H1 (cell line): ENCODE measurements around the gene SLX1A.
"Not testable (repeated sequence)": the region's sequence is repeated elsewhere in the genome, so short reads cannot be mapped to it uniquely, and the experiment has no call there.

Experiments used
- KDM1A ChIP-seq: fragments of 200-600, 300-600 bp; sonication (generic); IDR thresholded peaks from 2 replicates; pipeline ENCODE4 v1.7.1; 2016; ENCODE audit warnings: mild to moderate bottlenecking, low read length, borderline replicate concordance
- TF ChIP-seq, protein P1 (sequence below): IDR thresholded peaks from 2 replicates; pipeline ENCODE4 v1.6.1; 2011; ENCODE audit warnings: low read depth, mild to moderate bottlenecking, low read length; ENCODE audit not compliant: insufficient read depth
- TF ChIP-seq, protein P2 (sequence below), 3 experiments: IDR thresholded peaks; 1 replicate in 2 of 3; 2 replicates in 1 of 3; pipeline versions ENCODE4 v1.5.1 to v1.6.1; 2011; ENCODE audit warnings: low read length in 3 of 3, mild to moderate bottlenecking in 3 of 3, inconsistent platforms in 2 of 3, low read depth in 1 of 3, moderate library complexity in 1 of 3; ENCODE audit not compliant: insufficient read depth in 1 of 3; ENCODE audit errors: control extremely low read depth in 1 of 3

DNA sequence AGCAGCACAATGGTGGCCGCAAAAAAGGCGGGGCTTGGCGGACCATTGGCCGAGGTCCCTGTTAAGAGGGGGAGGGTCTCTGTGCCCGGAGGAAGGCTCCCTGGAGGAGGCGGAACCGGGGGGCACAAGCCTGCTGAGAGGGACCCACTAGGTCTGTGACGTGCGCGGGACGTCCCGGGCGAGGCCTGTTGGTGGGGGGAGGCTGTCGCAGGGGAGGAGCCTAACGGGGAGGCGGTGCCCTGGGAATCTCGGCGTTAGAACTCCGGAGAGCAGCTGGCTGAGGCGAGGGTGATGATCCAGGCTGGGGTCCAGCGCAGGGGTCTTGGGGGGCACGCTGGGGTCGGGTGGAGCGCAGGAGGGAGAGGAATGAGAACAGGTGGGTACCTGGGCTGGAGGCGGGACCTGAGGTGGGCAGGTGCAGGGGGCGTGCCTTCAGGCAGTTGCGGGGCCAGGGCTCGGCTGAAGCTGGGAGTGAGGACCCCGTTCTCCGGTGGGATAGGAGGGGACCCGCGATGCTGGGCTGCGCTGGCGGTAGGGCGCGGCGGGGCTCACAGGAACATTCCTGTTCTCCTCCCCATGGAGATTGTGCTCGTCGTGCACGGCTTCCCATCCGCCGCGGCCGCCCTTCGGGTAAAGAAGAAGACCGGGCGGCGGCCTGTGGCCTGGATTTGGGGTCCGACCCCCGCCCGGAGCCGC, 12.0 kb downstream of the SLX1A start:
- TF ChIP-seq, protein P1, sequence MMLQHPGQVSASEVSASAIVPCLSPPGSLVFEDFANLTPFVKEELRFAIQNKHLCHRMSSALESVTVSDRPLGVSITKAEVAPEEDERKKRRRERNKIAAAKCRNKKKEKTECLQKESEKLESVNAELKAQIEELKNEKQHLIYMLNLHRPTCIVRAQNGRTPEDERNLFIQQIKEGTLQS: not testable (repeated sequence)
- TF ChIP-seq, protein P2, sequence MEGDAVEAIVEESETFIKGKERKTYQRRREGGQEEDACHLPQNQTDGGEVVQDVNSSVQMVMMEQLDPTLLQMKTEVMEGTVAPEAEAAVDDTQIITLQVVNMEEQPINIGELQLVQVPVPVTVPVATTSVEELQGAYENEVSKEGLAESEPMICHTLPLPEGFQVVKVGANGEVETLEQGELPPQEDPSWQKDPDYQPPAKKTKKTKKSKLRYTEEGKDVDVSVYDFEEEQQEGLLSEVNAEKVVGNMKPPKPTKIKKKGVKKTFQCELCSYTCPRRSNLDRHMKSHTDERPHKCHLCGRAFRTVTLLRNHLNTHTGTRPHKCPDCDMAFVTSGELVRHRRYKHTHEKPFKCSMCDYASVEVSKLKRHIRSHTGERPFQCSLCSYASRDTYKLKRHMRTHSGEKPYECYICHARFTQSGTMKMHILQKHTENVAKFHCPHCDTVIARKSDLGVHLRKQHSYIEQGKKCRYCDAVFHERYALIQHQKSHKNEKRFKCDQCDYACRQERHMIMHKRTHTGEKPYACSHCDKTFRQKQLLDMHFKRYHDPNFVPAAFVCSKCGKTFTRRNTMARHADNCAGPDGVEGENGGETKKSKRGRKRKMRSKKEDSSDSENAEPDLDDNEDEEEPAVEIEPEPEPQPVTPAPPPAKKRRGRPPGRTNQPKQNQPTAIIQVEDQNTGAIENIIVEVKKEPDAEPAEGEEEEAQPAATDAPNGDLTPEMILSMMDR (IDR thresholded peaks at IDR 0.05; ENCODE audit: control extremely low read depth in 1 of 3, insufficient read depth in 1 of 3, low read depth in 1 of 3, low read length in 3 of 3): not testable (repeated sequence)
- not testable (repeated sequence) for TF ChIP-seq KDM1A
